ENCODE measurements around the gene BEST3. TPM values are rescaled to one million over a fixed set of nuclear protein-coding genes. Genes with fewer than 3 reads are reported as not detected.
A peak's percentile ranks its signal among the peaks of the same experiment; 100 is the strongest.

BEST3 gene
- total RNA-seq, 1 experiment from 2014 or later = 0.54 TPM

DNA sequence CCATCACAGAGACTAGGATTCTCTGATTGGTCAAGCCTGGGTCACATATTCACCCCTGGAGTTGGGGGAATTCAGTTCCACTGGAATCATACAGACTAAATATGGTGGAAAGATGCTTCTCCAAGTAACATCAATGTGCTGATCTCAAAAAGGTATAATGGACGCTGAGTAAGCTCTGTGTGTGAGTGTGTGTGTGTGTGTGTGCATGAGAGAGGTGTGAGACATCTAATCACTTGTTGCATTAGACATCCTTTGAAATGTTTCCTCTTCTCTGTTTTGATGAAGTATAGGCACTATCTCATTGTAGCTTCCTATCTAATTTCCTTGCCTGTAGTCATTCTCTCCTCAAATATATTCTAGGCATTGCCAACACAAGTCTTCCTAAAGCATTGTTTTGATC is 34.5 kb upstream of the BEST3 start (continued):
- TF ChIP-seq, protein P1, sequence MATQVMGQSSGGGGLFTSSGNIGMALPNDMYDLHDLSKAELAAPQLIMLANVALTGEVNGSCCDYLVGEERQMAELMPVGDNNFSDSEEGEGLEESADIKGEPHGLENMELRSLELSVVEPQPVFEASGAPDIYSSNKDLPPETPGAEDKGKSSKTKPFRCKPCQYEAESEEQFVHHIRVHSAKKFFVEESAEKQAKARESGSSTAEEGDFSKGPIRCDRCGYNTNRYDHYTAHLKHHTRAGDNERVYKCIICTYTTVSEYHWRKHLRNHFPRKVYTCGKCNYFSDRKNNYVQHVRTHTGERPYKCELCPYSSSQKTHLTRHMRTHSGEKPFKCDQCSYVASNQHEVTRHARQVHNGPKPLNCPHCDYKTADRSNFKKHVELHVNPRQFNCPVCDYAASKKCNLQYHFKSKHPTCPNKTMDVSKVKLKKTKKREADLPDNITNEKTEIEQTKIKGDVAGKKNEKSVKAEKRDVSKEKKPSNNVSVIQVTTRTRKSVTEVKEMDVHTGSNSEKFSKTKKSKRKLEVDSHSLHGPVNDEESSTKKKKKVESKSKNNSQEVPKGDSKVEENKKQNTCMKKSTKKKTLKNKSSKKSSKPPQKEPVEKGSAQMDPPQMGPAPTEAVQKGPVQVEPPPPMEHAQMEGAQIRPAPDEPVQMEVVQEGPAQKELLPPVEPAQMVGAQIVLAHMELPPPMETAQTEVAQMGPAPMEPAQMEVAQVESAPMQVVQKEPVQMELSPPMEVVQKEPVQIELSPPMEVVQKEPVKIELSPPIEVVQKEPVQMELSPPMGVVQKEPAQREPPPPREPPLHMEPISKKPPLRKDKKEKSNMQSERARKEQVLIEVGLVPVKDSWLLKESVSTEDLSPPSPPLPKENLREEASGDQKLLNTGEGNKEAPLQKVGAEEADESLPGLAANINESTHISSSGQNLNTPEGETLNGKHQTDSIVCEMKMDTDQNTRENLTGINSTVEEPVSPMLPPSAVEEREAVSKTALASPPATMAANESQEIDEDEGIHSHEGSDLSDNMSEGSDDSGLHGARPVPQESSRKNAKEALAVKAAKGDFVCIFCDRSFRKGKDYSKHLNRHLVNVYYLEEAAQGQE (IDR thresholded peaks at IDR 0.05; ENCODE audit: low read depth) = no peak
- TF ChIP-seq EZH2 (IDR thresholded peaks at IDR 0.05) = no peak
- no peak for TF ChIP-seq YY1 (IDR thresholded peaks at IDR 0.05; ENCODE audit: extremely low read depth, insufficient replicate concordance, low read depth, low read length)
- TF ChIP-seq SIN3A (IDR thresholded peaks at IDR 0.05; ENCODE audit: low read depth) = no peak
- no peak for TF ChIP-seq EGR1 (IDR thresholded peaks at IDR 0.05; ENCODE audit: low read depth)

DNA sequence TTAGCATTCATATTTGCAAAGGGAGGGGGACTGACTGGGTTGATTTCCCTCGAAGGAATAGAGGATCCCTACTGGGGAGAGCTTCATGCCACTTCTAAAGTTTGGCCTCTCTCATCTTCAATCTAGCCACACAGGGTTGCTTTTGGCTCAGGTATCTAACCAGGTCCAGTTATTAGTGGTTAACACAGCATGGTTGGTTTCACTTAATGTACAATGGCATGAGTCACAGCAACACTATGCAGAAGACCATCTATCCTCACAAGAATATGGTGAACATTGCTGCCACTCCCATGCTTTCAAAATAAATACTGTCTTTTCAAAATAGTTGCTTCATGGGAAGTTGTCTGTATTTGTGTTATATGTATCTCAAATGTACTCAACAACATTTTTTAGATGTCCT is 33.0 kb upstream of the BEST3 start:
- Histone ChIP-seq H3K79me2 (ENCODE audit: insufficient read depth, low read length) (no peaks in the 10 kb centered on the region), H3K27me3 (ENCODE audit: insufficient read depth, low read length) (no peaks in the 10 kb centered on the region), H3K27ac (ENCODE audit: low read depth, low read length) (no peak overlapping the region), H4K20me1 (ENCODE audit: insufficient read depth) (no peaks in the 10 kb centered on the region), H3K9me3 (ENCODE audit: control insufficient read depth in 1 of 2, insufficient read depth in 1 of 2, low read depth in 1 of 2, low read length in 2 of 2) (no peaks in the 10 kb centered on the region), H3K4me3 (replicated peaks in 1 of 2; ENCODE audit: low read depth in 1 of 2, low read length in 2 of 2) (no peak overlapping the region), H3K36me3 (ENCODE audit: control insufficient read depth in 1 of 2, insufficient read depth in 2 of 2, low read length in 2 of 2) (no peaks in the 10 kb centered on the region), H3K4me1 (ENCODE audit: control insufficient read depth in 1 of 2, insufficient read depth in 2 of 2, low read length in 2 of 2) (peaks cover 0 to 7% of the 10 kb centered on the region in 2 experiments; a peak in 1 of 4 replicates), H3K9ac (ENCODE audit: low read length) (no peak overlapping the region), H3K4me2 (ENCODE audit: low read length) (peak overlapping the region; percentile 26; the same call in 1 of the 2 replicates), H3K9me2 (ENCODE audit: insufficient read depth) (no peaks in the 10 kb centered on the region), H2AFZ (ENCODE audit: low read depth, low read length, poor library complexity, severe bottlenecking) (peak overlapping the region; percentile 29)
- POLR2A ChIA-PET = no interaction called here
- RAD21 ChIA-PET (ENCODE audit: low non-redundant PET in 1 of 2, low total read pairs in 2 of 2, uncharacterized antibody in 2 of 2, unreplicated experiment in 2 of 2) = no interaction called here
- CTCF ChIA-PET = no interaction called here
- DNase-seq (ENCODE audit: low read depth, low spot score) (no peak), ATAC-seq (no peak)
- intact Hi-C loops (cut with micrococcal nuclease) = no loop called here
- no peak for TF ChIP-seq SP1 (IDR thresholded peaks at IDR 0.05; ENCODE audit: low read depth)
- TF ChIP-seq ZFX (IDR thresholded peaks at IDR 0.05) = no peak
- no peak for TF ChIP-seq POLR2A (IDR thresholded peaks at IDR 0.05; ENCODE audit: borderline replicate concordance, extremely low read depth, insufficient read depth, insufficient read length)
- BruUV-seq (replicated peaks) = no TSS peak
